NCI-H2107 treated with DMSO at 0.1 percent for 48 hours (cell line): ENCODE data around the gene PFN4.
A peak's percentile ranks its signal among the peaks of the same experiment; 100 is the strongest.

Experiments
- DNase-seq: peaks from one replicate; lab custom pipeline; 2025; ENCODE audit not compliant: unreplicated experiment; lab: John Stamatoyannopoulos, UW

PFN4 gene

DNA sequence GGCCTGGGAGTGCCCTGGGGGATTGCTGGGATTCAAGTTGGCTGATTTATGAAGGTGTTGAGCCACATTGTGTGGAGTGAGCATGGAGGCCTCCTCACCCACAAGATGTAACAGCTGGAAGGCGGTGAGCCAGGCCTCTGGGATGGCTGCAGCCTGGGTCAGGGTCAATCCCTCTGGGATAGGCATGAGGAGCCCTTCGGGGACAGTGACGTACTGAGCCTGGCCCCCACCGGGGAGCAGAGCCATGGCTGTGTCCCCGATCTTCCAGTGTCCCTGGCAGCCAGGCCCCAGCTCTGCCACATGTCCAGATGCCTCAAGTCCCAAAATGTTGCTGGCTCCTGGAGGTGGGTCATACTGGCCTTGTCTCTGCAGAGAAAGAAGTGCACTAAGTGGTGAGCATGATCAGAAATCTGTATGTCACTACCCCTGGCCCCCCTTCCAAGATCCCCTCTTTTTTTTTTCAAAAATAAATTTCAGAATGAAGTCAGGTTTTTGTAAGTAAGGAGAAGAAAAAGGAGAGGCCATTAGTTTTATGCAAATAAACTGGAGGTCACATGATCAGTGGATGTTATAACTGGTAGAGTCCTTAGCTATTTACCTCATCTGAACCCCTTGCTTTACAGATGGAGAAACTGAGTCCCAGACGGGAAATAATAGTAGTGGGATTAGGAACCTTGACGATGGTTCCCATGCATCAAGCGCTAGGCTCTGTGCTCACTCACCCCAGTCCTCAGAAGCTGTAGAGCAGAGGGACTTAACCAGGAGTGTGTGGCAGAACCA, 40.2 kb downstream of the PFN4 start:
- DNase-seq, result no peak

- DNase-seq, result peak; percentile 20
These were observed 42.4 kb downstream of the PFN4 start for GRCh38 chr2:24080701-24081100.

GRCh38 chr2:24077879-24078278, 45.3 kb downstream of the PFN4 start:
- DNase-seq, result no peak

- DNase-seq, result no peak
These were observed 45.6 kb downstream of the PFN4 start for GRCh38 chr2:24077535-24077877.

DNA sequence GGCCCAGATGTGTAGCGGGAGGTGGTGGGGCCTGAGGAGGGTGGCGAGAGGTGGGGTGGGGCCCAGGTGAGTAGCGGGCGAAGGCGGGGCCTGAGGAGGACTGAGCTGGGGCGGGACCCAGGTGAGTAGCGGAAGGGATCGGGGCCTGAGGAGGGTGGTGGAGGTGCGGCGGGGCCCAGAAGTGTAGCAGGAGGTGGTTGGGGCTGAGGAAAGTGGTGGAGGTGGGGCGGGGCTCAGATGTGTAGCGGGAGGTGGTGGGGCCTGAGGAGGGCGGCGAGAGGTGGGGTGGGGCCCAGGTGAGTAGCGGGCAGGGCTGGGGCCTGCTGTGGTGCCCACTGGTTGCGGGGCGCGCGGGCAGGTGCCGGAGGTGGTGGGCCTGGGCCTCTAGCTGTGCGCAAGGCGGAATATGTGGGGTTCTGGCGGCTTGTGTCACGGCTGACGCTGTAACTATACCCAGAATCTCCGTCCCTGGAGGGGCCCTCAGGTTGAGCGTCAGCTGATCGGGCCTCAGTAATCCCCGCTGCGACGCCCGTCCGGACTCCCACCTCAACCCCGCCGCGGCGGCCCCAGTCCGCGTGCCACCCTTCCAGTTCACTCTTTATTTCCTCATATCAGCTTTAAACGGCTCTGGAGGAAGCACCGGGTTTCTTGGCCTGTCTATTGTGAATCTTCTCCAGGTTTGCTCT, 46.1 kb downstream of the PFN4 start:
- peak; percentile 12 for DNase-seq

DNA sequence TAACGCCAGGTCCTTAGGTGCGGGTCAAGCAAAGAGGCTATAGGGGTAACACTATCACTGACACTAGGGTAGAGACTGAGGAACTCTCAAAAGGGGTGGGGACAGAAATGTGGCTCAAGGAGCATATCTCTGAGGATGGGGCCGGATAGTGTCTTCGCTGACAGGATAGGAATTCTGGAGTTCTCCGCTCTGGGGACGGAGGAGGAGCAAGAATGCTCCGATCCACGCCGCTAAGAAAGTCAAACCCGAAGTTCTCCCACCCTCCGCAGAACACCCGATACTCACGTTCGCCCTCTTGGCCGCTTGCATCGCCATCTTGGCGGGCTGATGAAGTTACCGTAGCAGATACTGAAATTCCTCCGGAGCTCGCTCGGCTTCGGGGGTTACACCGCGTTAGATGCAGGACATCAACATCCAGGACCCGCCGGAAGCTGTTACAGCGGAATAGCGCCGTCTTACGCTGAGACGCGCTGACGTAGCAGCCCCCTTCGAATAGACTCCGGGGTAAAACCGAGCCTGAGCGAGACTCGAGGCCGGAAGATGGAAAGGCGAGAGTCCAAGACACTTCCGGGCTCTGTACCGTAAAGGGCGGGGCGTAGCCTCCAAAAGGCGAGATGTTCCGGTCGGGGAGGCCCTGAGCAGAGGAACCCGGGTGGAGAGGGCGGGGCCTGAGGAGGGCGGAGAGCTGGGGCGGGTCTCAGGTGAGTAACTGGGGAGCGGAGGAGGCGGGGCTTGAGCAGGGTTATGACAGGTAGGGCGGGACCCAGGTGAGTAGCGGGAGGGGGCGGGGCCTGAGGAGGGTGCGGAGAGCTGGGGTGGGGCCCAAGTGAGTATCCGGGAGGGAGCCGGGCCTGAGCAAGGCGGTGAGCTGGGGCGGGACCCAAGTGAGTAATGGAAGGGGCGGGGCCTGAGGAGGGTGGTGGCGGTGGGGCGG, 47.0 kb downstream of the PFN4 start, which contains the start of gene SF3B6:
SF3B6 (minus strand) TSS at position 412 of the 934 bp plus-strand sequence; CDS start at position 315, 97 bp downstream.
- peak; percentile 97 for DNase-seq

GRCh38 chr2:24075259-24075658, 47.9 kb downstream of the PFN4 start:
- no peak for DNase-seq

DNA sequence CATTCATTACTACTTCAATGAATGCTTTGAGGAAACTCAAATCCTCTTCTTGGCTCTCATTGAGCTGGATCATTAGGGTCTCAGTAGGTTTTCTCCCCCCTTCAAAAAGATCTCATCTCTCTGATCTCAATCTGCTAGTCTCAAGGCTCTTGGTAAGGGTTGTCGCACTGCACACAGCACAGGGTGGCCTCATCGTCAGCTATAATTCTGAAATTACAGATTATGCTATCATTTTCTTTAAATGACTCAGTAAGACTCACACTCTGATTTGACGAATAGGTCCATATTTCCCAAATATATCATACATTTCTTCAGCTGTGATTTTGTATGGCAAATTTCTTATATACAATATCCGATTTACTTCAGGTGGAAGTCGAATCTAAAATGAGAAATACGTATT, 49.3 kb downstream of the PFN4 start:
- no peak for DNase-seq

- DNase-seq, result no peak
These were observed 50.9 kb downstream of the PFN4 start for GRCh38 chr2:24072259-24072658.

- no peak for DNase-seq
These were observed 57.8 kb downstream of the PFN4 start for GRCh38 chr2:24065341-24065740.
